GM19455 (cell line): Measurements from ENCODE around the gene ZNF208.
"Not testable (repeated sequence)": the region's sequence is repeated elsewhere in the genome, so short reads cannot be mapped to it uniquely, and the experiment has no call there.

Source experiments
- ATAC-seq: cut with Tn5 transposase; IDR thresholded peaks from one replicate; pipeline ENCODE4 v1.9.1; 2021; ENCODE audit not compliant: unreplicated experiment

The ZNF208 gene

GRCh38 chr19:21885516-21885915 lies 125.2 kb downstream of the ZNF208 start:
- ATAC-seq, result not testable (repeated sequence)

GRCh38 chr19:21884786-21885185 lies 126.0 kb downstream of the ZNF208 start:
- not testable (repeated sequence) for ATAC-seq

GRCh38 chr19:21883516-21883915 lies 127.2 kb downstream of the ZNF208 start:
- ATAC-seq, result no peak
